Ramos (cell line): ENCODE data around the gene MDH1.
"Not testable (repeated sequence)": the region's sequence is repeated elsewhere in the genome, so short reads cannot be mapped to it uniquely, and the experiment has no call there.

ENCODE experiments used
- in situ Hi-C: fragments of 300-500 bp; cut with MboI; formaldehyde crosslinking; loops from one replicate; pipeline ENCODE4 v1.14.3; 2022; ENCODE audit warnings: low sequenced_read_pairs; ENCODE audit not compliant: unreplicated experiment

MDH1 gene

DNA sequence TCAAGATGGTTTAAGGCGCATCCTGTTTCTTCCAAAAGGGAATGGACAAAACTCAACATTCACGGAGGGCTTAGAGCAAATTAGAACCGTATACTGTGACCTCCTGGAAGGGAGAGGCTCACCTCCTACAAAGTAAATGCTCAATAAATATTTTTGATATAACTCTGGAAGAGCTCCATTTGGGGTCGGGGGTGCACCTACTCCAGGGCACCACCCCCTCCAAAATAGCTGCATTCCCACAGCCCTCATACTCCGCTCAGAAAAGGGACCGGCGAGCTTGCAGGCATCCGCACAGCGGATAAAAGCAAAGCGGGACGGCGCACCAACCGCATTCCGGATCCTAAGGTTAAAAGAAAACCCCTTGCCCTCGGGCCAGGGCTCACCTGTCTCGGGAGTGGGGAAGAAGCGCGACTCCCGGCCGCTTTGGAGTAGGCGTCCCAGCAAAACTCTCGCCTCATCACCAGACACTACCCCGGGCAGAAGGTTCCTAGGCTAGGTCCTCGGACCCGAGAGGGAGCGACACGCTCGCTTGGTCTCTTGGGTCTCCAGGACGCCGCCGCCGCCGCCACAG lies 864 bp upstream of the MDH1 start:
- in situ Hi-C loops, result no loop called here

- in situ Hi-C loops, result no loop called here
Observed at GRCh38 chr2:63589148-63589958, 590 bp downstream of the MDH1 start.

GRCh38 chr2:63590626-63591408 lies 2.1 kb downstream of the MDH1 start:
- in situ Hi-C loops, result no loop called here

- in situ Hi-C loops, result no loop called here
Observed at GRCh38 chr2:63591566-63592175, 2.9 kb downstream of the MDH1 start.

DNA sequence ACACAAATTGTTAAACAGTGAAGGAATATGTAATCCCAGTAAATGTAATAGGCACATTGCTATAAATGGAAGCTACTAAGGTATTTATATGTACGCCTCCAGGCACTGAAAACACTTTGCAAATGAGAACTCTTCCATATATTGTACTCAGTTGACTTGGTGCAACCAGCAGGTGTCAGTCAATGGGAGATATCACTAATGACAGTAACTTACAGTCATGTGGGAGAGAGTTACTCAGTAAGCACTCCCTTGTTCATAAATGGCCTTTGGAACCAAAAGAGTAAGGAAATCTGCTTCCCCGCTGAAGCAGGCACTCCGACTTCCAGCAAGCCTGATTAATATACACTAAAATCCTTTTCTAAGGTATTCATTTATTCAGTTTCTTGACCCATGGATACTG lies 5.9 kb downstream of the MDH1 start:
- in situ Hi-C loops, result no loop called here

- in situ Hi-C loops, result no loop called here
Observed at GRCh38 chr2:63596401-63596883, 7.7 kb downstream of the MDH1 start.

DNA sequence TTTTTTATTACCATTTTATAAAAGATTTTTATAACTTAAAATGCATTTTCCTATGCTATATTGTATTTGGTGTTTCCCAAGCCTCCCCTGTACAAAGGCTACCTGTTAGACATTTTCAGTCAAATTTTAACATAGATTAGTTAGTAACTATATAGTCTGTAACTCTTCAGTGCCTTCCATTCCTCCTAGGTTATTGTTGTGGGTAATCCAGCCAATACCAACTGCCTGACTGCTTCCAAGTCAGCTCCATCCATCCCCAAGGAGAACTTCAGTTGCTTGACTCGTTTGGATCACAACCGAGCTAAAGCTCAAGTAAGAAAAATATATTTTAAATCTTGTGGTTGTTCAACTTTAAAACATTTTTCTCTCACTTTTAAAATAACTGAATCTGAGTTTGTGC lies 10.2 kb downstream of the MDH1 start:
- in situ Hi-C loops, result no loop called here

DNA sequence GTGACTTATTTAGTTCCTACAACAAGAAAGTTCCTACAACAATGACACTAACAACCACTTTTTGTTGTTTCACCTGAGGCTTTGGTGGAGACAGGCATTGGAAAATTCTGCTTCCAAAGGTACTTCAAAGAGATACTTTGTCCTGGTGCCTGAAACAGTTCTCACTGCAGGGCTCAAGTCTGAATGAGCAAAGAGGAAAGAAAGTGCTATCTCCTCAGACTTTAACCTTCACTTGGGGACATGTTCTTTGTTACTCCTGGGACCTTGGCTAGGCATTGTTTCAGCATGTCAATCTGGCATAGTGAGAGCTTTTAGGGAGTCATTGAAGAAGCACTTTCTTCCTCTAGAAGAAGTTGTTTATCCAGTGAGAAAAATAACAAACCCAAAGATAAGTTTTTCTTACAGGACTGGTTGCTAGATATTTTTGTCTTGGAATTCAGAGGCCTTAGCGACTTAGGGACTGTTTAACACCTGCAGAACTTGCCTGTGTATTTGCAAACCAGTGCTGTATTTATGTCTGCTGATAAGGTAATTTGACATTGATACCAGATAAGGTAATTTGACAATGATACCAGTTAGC lies 12.2 kb downstream of the MDH1 start:
- in situ Hi-C loops, result no loop called here

GRCh38 chr2:63604666-63605065 lies 15.9 kb downstream of the MDH1 start:
- in situ Hi-C loops, result no loop called here

- in situ Hi-C loops, result not testable (repeated sequence)
Observed at GRCh38 chr2:63608865-63609264, 20.1 kb downstream of the MDH1 start.

GRCh38 chr2:63610525-63610924 lies 21.8 kb downstream of the MDH1 start:
- in situ Hi-C loops, result no loop called here

DNA sequence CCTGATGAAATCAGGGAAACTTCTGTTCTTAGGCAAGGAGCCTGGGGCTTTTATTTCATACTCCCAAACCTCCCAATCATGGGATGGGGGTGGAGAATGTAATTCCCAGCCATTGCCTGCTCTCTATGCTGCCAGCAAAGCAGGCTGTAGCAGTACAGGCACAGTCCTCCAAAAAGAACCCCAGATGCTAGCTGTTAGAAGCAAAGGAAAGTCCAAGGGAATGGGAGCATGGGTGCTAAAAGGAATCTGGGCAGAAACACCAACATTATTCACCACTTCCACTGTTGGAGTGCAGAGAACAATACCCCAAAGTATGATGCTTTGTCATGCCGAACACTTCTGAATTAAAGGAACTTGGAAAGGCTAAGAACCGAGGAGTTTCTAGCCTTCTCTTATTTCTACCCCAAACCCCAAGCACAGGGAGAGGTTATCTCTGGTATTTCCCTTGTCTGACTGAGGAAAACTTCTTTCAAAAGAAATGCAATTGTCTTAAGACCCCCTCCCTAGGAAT lies 24.7 kb downstream of the MDH1 start:
- in situ Hi-C loops, result no loop called here

DNA sequence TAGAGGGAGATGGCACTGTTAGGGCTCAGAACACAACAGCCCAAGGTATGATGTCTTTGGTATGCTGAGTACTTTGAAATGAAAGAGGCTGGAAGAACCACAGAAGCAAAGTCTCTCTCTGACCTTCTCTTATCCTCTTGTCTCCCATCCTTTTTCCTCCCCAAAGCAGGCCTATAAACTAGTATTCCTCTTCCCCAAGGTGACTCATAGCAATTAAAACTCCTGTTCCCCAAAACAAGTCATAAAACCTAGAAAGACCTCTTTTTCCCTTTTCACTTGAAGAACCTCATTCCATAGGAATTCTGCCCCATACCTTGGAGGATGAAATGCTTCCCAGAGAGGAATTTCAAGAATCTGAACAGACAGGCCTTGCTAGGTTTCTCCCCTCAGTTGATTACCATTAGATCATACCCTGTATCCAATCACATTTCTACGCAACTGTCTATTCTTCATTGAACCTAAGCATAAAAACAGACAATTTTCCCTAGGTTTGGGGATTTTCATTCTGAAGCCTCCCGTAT lies 25.7 kb downstream of the MDH1 start:
- in situ Hi-C loops, result no loop called here

- in situ Hi-C loops, result no loop called here
Observed at GRCh38 chr2:63614983-63615945, 26.5 kb downstream of the MDH1 start.

GRCh38 chr2:63617366-63617765 lies 28.6 kb downstream of the MDH1 start:
- in situ Hi-C loops, result no loop called here

- in situ Hi-C loops, result no loop called here
Observed at GRCh38 chr2:63619328-63619727, 30.6 kb downstream of the MDH1 start.

DNA sequence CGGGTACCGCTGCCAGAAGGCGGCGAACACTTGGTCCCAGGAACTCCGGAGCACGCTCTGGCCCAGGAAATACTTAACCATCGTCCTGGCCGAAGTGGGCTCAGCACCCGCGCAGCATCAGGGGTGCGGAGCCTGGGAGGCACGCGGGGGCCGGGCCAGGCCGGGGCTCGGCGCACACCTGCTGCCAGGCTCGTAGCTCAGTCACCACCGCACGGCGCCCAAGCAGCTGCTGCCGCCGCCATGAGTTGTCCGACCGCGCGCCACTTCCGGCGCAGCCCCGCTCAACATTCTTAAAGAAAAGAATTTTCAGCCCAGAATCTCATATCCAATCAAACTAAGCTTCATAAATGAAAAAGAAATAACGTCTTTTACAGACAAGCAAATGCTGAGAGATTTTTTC lies 34.0 kb downstream of the MDH1 start:
- in situ Hi-C loops, result no loop called here

GRCh38 chr2:63623763-63624162 lies 35.0 kb downstream of the MDH1 start:
- in situ Hi-C loops, result not testable (repeated sequence)

DNA sequence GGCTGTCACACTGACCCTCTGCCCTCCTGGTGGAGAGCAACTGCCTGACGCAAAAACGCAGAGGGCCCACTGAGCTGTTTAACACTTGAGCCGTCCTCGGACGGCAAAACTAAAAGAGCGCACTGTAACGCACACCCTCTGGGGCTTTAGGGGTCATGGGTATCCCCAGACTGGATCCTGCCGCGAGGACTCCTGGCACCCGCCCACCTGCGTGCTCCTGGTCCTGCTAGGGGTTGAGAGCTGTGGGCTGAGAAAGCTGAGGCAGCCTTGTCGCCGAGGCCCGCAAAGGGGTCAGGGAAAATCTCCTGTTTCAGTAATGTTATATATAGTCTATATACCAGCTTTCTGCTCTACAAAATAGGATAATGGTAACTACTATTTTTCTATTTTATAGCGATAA lies 39.1 kb downstream of the MDH1 start:
- in situ Hi-C loops, result no loop called here
